HL-60/S4 (cell line): ENCODE data around the gene CHI3L1.

Experiments
- in situ Hi-C: fragments of 300-500 bp; cut with MboI; formaldehyde crosslinking; loops from 2 replicates; pipeline ENCODE4 v1.14.3; 2022; ENCODE audit warnings: low sequenced_read_pairs

Gene CHI3L1

DNA sequence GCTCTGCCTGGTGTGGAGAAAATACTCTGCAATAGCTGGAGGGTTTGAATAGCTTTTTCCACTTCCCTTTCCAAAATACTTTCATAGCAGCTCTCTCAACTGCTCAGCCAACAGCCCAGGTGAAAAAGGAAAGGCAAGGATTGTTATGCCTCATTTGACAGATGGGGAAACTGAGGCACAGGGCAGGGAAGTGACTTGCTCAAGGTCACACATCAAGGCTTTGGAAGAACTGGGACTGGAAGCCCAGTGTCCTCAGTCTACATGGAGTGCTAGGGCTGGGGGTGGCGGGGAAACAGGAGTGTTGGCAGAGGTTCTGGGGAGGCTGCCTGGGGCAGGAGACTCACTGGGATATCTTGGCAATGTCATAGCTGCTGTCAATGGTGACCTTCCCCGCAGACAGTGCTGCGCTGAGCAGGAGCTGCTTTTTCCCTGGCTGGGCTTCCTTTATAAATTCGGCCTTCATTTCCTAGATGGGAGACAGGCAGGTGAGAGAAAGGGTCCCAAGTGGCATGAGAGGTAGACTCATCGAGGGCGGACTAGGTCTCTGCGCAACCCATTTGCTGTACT is 4.0 kb downstream of the CHI3L1 start:
- in situ Hi-C loops: no loop called here

DNA sequence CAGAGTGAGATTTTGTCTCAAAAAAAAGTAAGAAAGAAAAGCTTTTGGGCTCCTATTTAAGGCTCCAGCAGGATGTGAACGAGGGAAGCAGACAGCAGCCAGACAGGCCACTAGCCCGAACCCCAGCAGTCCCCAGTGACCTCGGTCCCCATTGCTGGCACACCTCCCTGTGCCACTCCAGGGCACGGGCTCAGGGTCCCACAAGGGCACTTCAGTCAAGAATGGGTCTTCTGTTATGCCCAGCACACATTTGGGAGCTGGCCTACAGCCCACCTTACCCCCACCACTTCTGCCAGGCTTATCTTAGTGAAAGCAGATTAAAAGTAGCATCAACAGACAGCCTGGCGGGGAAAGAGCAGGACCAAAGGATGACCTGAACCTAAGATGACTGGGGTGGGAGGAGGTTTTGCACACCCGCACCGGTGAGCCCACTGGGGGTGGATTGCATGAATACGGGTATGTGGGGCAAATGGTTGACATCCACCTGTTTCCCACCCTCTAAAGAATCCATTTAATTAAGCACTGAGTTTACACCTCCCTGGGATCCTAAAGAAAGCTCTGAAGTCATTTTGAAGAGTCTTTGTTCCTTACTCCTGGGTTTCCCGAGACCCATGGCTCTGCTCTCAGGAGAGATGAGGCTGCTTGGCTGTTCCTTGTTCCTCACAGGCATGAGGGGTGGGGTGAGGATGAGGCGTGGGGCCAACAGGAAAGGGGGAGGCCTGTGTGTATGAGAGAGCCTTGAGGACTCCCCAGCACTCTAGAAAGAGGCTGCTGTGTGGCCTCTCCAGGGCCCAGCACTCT is 4.7 kb downstream of the CHI3L1 start:
- in situ Hi-C loops: no loop called here

- in situ Hi-C loops: no loop called here
Observed at GRCh38 chr1:203180611-203181330, 5.7 kb downstream of the CHI3L1 start.

GRCh38 chr1:203179667-203180005 is 6.9 kb downstream of the CHI3L1 start:
- in situ Hi-C loops: no loop called here

DNA sequence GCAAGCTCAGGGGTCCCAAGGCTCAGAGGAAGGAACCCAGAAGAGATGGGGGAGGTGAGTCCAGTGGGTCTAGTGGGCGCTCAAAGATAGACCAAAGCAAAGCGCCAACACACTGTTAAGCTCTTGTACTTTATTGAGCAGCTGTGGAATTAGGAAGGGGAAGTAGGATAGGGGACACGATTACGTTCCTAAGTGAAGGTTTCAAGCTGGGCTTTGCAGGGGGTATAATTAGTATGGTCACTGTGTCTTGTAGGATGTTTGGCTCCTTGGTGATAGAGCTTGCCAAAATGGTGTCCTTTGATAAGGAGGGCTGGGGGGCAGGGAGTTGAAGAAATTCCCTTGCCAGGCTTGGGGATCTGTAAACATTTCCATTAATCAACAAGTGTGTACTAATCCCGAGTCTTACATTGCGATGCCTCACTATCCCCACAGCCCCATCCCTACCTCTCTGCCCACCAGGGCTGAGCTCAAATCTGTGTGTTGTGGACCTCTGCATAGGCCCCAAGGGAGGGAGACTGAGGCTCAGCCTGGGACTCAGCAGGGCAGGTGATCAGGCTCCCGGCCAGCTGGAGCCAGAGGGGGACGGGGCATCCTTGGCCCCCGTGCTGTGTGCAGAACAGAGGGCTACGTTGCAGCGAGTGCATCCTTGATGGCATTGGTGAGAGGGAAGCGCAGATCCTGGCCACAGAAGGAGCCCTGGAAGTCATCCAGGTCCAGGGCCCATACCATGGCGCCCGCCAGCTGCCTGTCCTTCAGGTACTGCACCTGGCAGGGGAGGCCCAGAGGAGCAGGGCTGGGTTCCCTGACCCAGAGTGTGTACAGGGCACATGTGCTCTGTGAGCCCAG is 7.5 kb downstream of the CHI3L1 start:
- in situ Hi-C loops: no loop called here

DNA sequence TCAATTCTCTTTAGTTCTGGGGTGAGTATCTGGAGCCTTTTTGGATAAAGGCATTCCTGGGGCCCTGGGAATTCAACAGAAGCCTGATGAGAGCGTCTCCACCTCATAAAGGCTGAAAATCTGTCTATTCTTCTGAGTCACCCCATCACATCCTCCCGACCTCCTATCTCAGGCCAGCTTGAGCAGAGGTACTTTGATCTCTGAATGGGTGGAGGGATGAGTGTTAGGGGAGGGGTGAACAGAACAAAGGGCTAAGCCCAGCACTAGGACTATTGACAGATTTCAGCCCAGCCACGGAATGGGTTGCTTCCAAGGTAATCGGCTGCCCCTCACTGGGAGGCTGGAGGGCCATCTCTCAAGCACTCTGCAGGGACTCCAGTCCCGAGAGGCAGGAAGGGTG is 8.4 kb downstream of the CHI3L1 start:
- in situ Hi-C loops: no loop called here

DNA sequence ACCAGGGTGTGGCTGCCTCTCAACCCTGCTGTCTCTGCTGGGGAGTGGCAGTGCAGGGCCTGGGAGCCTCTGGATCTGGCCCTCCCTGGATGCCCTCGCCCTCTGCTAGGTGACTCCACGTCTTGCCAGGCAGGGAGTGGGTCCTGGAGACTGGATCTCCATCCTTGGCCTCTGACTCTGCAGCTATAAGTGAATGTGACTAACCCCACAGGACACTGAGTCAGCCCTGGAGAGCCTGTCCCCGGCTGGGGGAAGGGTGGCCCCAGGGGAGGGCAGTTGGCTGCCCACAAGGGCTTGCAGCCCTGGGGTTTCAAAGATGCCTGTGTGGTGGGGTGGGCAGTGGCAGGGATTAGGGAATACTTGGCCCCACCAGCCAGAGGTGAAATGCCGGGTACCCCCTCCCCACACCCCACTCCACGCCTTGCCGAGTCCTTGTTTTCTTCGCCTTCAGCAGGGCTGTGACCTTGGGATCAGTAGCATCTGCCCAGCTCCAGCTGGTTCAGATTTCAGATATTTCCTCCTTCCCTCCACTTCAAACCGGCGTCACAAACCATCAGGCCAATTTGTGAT is 8.9 kb downstream of the CHI3L1 start:
- in situ Hi-C loops: no loop called here

DNA sequence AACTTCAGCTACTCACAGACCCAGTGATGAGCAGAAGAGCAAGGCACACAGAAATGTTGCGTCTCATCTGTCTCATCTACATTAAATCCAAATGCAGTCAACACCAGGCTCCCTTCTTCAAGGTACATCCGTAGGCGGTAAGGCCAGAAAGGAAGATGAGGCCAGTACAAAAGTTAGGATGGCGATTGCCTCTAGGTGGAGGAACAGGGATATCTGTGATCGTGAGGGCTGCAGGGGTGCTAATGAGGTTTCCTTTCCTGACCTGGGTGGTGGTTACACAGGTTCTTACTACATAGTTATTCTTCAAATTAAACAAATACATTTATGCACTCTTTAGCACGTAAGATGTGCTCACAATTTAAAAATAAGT is 9.5 kb downstream of the CHI3L1 start:
- in situ Hi-C loops: no loop called here

- in situ Hi-C loops: no loop called here
Observed at GRCh38 chr1:203176273-203177035, 10.1 kb downstream of the CHI3L1 start.

DNA sequence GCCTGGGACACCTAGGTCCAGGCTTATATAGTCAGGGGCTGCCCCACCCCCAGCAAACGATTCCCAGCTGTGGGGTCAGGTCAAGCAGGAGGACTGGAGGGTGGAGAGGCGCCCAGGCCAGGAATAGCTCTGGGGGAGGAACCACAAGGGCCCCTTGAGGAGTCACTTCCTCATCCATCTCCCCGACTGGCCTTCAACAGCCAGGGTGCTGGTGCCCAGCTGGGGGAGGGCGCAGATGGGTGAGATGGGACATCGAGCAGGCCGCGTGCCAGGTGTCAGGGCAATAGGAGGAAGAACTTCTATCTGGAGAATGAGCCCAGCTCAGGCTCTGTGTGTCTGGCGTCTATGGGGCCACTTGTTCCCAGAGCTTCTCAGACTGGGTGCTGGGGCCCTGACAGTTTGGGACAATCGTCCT is 10.7 kb downstream of the CHI3L1 start:
- in situ Hi-C loops: no loop called here

GRCh38 chr1:203175237-203175826 is 11.2 kb downstream of the CHI3L1 start, which contains the start of gene MYBPH:
Gene MYBPH (minus strand): TSS chr1:203175826. CDS start chr1:203175755, 71 bp downstream.
- in situ Hi-C loops: no loop called here

- in situ Hi-C loops: no loop called here
Observed at GRCh38 chr1:203174324-203174985, 12.0 kb downstream of the CHI3L1 start.

DNA sequence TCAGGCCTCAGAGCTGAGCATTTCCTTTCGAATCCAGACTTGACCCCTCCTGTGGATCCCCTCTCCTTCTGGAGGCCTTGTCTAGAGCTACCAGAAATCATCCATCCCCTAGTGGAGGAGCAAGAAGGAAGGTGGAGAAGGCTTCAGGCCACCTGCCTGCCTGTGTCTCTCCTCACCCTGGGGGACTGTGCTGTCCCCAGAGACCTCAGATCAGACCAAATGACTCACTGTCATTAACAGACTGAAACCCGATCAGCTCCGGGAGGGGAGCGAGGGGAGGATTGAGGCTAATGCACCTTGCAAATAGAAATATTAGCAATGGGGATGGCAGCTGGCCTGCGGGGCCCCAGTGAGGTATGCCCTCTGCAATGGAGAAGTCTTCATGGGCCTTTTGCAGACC is 12.9 kb downstream of the CHI3L1 start:
- in situ Hi-C loops: no loop called here

- in situ Hi-C loops: no loop called here
Observed at GRCh38 chr1:203173011-203173555, 13.4 kb downstream of the CHI3L1 start.

GRCh38 chr1:203172184-203173010 is 14.1 kb downstream of the CHI3L1 start:
- in situ Hi-C loops: no loop called here

GRCh38 chr1:203171341-203172183 is 14.9 kb downstream of the CHI3L1 start:
- in situ Hi-C loops: no loop called here
